ENCODE data around the gene ATP8B1. TPM values are rescaled to one million over a fixed set of nuclear protein-coding genes. Genes with fewer than 3 reads are reported as not detected.

ATP8B1 gene
- total and polyA plus RNA-seq, 2 of the 8 experiments (the other 6 are each of a cell fraction or from before 2014, with no cell fraction given): 1.1 to 4.6 TPM

- Histone ChIP-seq H3K4me1 (replicated peaks in 1 of 4; ENCODE audit: control insufficient read depth in 3 of 4, insufficient read depth in 4 of 4, low read length in 3 of 4) (no peaks in the 10 kb centered on the region), H3K23me2 (ENCODE audit: low read depth, low read length) (no peaks in the 10 kb centered on the region; the same call in 1 of the 2 replicates), H3K18ac (ENCODE audit: extremely low read depth, low read length) (no peak overlapping the region), H2AK5ac (ENCODE audit: low read depth, low read length) (no peak overlapping the region), H3K4me2 (ENCODE audit: insufficient read depth in 1 of 2, low read depth in 2 of 2, low read length in 2 of 2) (no peak overlapping the region), H2AFZ (ENCODE audit: low read length) (no peak overlapping the region), H4K8ac (ENCODE audit: extremely low read depth, insufficient read depth, low read length) (no peak overlapping the region), H3K4me3 (ENCODE audit: extremely low read depth in 1 of 4, insufficient read depth in 2 of 4, low read depth in 3 of 4, low read length in 4 of 4) (no peak overlapping the region), H3K27ac (ENCODE audit: low read depth, low read length) (no peak overlapping the region), H2BK5ac (ENCODE audit: low read depth, low read length) (no peak overlapping the region), H4K91ac (replicated peaks; ENCODE audit: insufficient read length, low read length) (no peak overlapping the region), H3K79me1 (ENCODE audit: low read depth, low read length) (no peaks in the 10 kb centered on the region), H4K5ac (ENCODE audit: insufficient read length, low read depth, low read length) (no peak overlapping the region), H3K4ac (replicated peaks; ENCODE audit: insufficient read length, low read depth, low read length) (no peak overlapping the region), H2BK120ac (replicated peaks; ENCODE audit: low read depth, low read length) (no peak overlapping the region), H2BK15ac (ENCODE audit: low read length) (no peak overlapping the region), H3K9ac (replicated peaks in 1 of 4; ENCODE audit: extremely low read depth in 1 of 4, low read depth in 3 of 4, low read length in 3 of 4) (no peak overlapping the region), H3K9me3 (ENCODE audit: insufficient read depth in 2 of 2, low read depth in 1 of 2, low read length in 1 of 2) (no peaks in the 10 kb centered on the region), H3K36me3 (ENCODE audit: control insufficient read depth in 2 of 4, insufficient read depth in 4 of 4, low read length in 3 of 4) (no peaks in the 10 kb centered on the region), H2BK12ac (ENCODE audit: low read depth, low read length) (no peak overlapping the region), H2BK20ac (ENCODE audit: low read length) (no peak overlapping the region), H3K14ac (ENCODE audit: insufficient read length) (no peak overlapping the region), H3K23ac (ENCODE audit: insufficient read length) (no peak overlapping the region), H3K56ac (replicated peaks; ENCODE audit: insufficient read length, low read depth, low read length) (no peak overlapping the region), H3K27me3 (replicated peaks in 1 of 4; ENCODE audit: control insufficient read depth in 3 of 4, extremely low read depth in 1 of 4, insufficient read depth in 3 of 4, low read length in 3 of 4) (no peaks in the 10 kb centered on the region), H4K20me1 (replicated peaks in 1 of 2; ENCODE audit: control insufficient read depth in 1 of 2, insufficient read depth in 2 of 2, low read length in 2 of 2) (no peaks in the 10 kb centered on the region), H3K79me2 (ENCODE audit: control insufficient read depth in 1 of 2, insufficient read depth in 2 of 2, low read length in 2 of 2) (no peaks in the 10 kb centered on the region)
- POLR2A ChIA-PET (ENCODE audit: partially characterized antibody): interaction anchor here (0.9 kb wide), 1 partner anchor 10 kb away, joined by 3 read pairs; no protein-coding TSS in a partner anchor
- no peak for DNase-seq (ENCODE audit: low read depth in 1 of 2, low spot score in 2 of 2)
- TF ChIP-seq CHD1 (IDR thresholded peaks at IDR 0.05; ENCODE audit: low read depth, low read length) (no peak), JUND (IDR thresholded peaks at IDR 0.05; ENCODE audit: low read length) (no peak), BACH1 (IDR thresholded peaks at IDR 0.05; ENCODE audit: low read length) (no peak), BRCA1 (IDR thresholded peaks at IDR 0.05; ENCODE audit: low read depth, low read length) (no peak)
- FAIRE-seq: no peak
- CTCF ChIA-PET (ENCODE audit: partially characterized antibody): interaction anchor here (0.6 kb wide), 1 partner anchor 1553 kb away, joined by 4 read pairs; no protein-coding TSS in a partner anchor
- WGBS, 2 experiments (ENCODE audit: extremely low coverage in 1 of 2, insufficient coverage in 1 of 2, insufficient read length in 1 of 2, insufficient replicate concordance in 2 of 2, low coverage in 1 of 2, low lambda C conversion rate in 2 of 2, missing lambda C conversion rate in 1 of 2): 88% methylated on average over 5 of the region's 5 CpGs; no CpG with 5 or more reads in 1 of the 2 experiments
Measured at GRCh38 chr18:57754577-57755338, 48.4 kb downstream of the ATP8B1 start.

All from H1 (cell line).